ENCODE measurements around the gene UNC13D.

UNC13D gene

GRCh38 chr17:75817571-75817970 lies 26.6 kb downstream of the UNC13D start:
- Histone ChIP-seq H3K4me1 (ENCODE audit: control insufficient read depth, insufficient read depth, low read length) (no peaks in the 10 kb centered on the region), H3K4me3 (ENCODE audit: low read depth, low read length) (no peak overlapping the region), H3K27ac (ENCODE audit: extremely low read depth, low read depth, low read length) (no peak overlapping the region), H3K9me3 (ENCODE audit: control insufficient read depth, insufficient read depth, low read depth, low read length) (no peaks in the 10 kb centered on the region), H3K36me3 (ENCODE audit: control insufficient read depth in 2 of 2, insufficient read depth in 1 of 2, low read length in 2 of 2) (peaks cover 34 to 96% of the 10 kb centered on the region in 2 experiments)
- ChIA-PET POLR2A (interaction anchor here (0.6 to 1.6 kb wide), 3 partner anchors 37 to 126 kb away, joined by 3 to 5 read pairs (median 3); partner anchors contain the start of gene FBF1), CTCF (interaction anchor here (0.6 to 3.9 kb wide), 2 partner anchors 8 to 24 kb away, joined by 4 to 23 read pairs; no protein-coding TSS in a partner anchor)
- TF ChIP-seq ZNF600 (tag by site-specific recombination; IDR thresholded peaks at IDR 0.05) (no peak), ZNF214 (tag by site-specific recombination; IDR thresholded peaks at IDR 0.05; ENCODE audit: borderline replicate concordance) (no peak), ZNF514 (tag by site-specific recombination; IDR thresholded peaks at IDR 0.05) (no peak), ZNF112 (tag by site-specific recombination; IDR thresholded peaks at IDR 0.05) (no peak)

- no peak overlapping the region for H3K4me3 ChIP-seq (ENCODE audit: low read depth, low read length)
- H3K27ac ChIP-seq (ENCODE audit: extremely low read depth, low read depth, low read length) = no peak overlapping the region
- peaks cover 40 to 96% of the 10 kb centered on the region in 2 experiments for H3K36me3 ChIP-seq (ENCODE audit: control insufficient read depth in 2 of 2, insufficient read depth in 1 of 2, low read length in 2 of 2)
- ChIA-PET CTCF (interaction anchor here (0.6 to 3.9 kb wide), 4 partner anchors 9 to 92 kb away, joined by 3 to 23 read pairs (median 5); no protein-coding TSS in a partner anchor), POLR2A (interaction anchor here (0.6 to 1.6 kb wide), 4 partner anchors 10 to 124 kb away, joined by 3 to 6 read pairs (median 4); partner anchors contain the start of genes FBF1 and WBP2)
- TF ChIP-seq ZFP3 (tag by site-specific recombination; IDR thresholded peaks at IDR 0.05; ENCODE audit: low read depth) (no peak), TCF7L2 (IDR thresholded peaks at IDR 0.05; ENCODE audit: borderline replicate concordance, low read depth, low read length) (no peak), ZNF350 (tag by site-specific recombination; IDR thresholded peaks at IDR 0.05) (no peak), ZNF10 (tag by site-specific recombination; IDR thresholded peaks at IDR 0.05) (no peak), ZNF18 (tag by site-specific recombination; IDR thresholded peaks at IDR 0.05) (no peak), ZNF521 (tag by site-specific recombination; IDR thresholded peaks at IDR 0.05) (no peak), ZNF518A (tag by site-specific recombination; conservative IDR thresholded peaks at IDR 0.05; ENCODE audit: low read depth) (no peak)
- H3K4me1 ChIP-seq (ENCODE audit: control insufficient read depth, insufficient read depth, low read length) = no peaks in the 10 kb centered on the region
- no peaks in the 10 kb centered on the region for H3K9me3 ChIP-seq (ENCODE audit: control insufficient read depth, insufficient read depth, low read depth, low read length)
Observed at GRCh38 chr17:75816693-75817092, 27.5 kb downstream of the UNC13D start.

GRCh38 chr17:75815399-75815798 lies 28.8 kb downstream of the UNC13D start:
- Histone ChIP-seq H3K27ac (ENCODE audit: extremely low read depth, low read depth, low read length) (no peak overlapping the region), H3K36me3 (ENCODE audit: control insufficient read depth in 2 of 2, insufficient read depth in 1 of 2, low read length in 2 of 2) (peaks cover 40 to 96% of the 10 kb centered on the region in 2 experiments), H3K4me1 (ENCODE audit: control insufficient read depth, insufficient read depth, low read length) (no peaks in the 10 kb centered on the region), H3K9me3 (ENCODE audit: control insufficient read depth, insufficient read depth, low read depth, low read length) (no peaks in the 10 kb centered on the region), H3K4me3 (ENCODE audit: low read depth, low read length) (no peak overlapping the region)
- ChIA-PET CTCF (interaction anchor here (0.6 to 3.9 kb wide), 8 partner anchors 10 to 32 kb away, joined by 3 to 23 read pairs (median 4); no protein-coding TSS in a partner anchor), POLR2A (interaction anchor here (0.9 to 1.7 kb wide), 3 partner anchors 11 to 35 kb away, joined by 5 to 8 read pairs (median 8); no protein-coding TSS in a partner anchor)
- TF ChIP-seq ZNF23 (tag by site-specific recombination; IDR thresholded peaks at IDR 0.05; ENCODE audit: borderline replicate concordance) = peak; percentile 89
- no peak for TF ChIP-seq EGR2 (tag by site-specific recombination; IDR thresholded peaks at IDR 0.05; ENCODE audit: low read depth)
- TF ChIP-seq ZBTB17 (tag by site-specific recombination; IDR thresholded peaks at IDR 0.05) = peak; percentile 82

Data from HEK293 (cell line).